GM06990 (cell line): ENCODE measurements around the gene TNFRSF4.

Source experiments
- DNase-seq: peaks from one replicate; pipeline ENCODE4 v3.0.0-alpha.2; 2011; ENCODE audit not compliant: insufficient read length; ENCODE audit errors: extremely low read depth
- H3K27me3 ChIP-seq: replicated peaks from 2 replicates; pipeline ENCODE4 v1.6.0; 2011; ENCODE audit warnings: low read length; ENCODE audit not compliant: control insufficient read depth, insufficient read depth
- H3K36me3 ChIP-seq: 2 replicates; pipeline ENCODE4 v1.5.1; 2011; ENCODE audit warnings: low read length; ENCODE audit not compliant: control insufficient read depth, insufficient read depth
- H3K4me3 ChIP-seq: replicated peaks from 2 replicates; pipeline ENCODE4 v1.5.1; 2011; ENCODE audit warnings: low read depth, mild to moderate bottlenecking, control low read depth, low read length
- TF ChIP-seq, protein P1 (sequence below): IDR thresholded peaks from 2 replicates; pipeline ENCODE4 v1.5.1; 2011; ENCODE audit warnings: low read length, control low read depth, mild to moderate bottlenecking, inconsistent platforms; ENCODE audit not compliant: insufficient read depth, poor library complexity, severe bottlenecking

The TNFRSF4 gene

DNA sequence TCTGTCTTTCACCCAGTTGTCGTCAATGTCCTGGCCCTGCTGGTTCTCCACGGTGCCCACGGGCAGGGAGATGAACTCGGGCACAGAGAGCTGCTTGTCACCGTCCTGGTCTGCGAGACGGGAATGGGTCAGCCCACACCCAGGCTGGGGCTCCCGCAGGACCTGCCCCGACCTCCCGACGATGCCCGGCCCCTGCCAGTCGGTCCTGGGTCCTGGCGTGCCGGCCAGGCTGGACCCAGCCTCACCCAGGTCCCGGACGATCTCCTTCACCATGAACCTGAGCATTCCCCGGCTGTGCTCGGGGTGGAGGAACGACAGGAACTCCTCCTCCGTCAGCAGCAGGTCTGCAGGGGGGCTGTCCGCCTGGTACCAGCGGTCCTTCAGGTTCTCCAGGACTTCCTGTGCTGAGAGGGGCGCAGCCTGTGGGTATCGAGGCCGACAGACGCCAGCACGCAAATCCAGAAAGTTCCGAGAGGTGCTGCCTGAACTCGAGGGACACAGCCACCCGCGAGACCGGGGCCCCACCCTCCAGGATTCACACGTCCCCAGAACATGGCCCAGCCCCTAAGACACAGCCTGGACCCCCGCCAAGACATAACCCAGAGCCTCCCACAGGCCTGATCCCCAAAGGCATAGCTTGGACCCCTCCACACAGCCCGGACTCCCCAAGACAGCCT is 4.7 kb upstream of the TNFRSF4 start:
- DNase-seq, result no peak
- TF ChIP-seq, protein P1, sequence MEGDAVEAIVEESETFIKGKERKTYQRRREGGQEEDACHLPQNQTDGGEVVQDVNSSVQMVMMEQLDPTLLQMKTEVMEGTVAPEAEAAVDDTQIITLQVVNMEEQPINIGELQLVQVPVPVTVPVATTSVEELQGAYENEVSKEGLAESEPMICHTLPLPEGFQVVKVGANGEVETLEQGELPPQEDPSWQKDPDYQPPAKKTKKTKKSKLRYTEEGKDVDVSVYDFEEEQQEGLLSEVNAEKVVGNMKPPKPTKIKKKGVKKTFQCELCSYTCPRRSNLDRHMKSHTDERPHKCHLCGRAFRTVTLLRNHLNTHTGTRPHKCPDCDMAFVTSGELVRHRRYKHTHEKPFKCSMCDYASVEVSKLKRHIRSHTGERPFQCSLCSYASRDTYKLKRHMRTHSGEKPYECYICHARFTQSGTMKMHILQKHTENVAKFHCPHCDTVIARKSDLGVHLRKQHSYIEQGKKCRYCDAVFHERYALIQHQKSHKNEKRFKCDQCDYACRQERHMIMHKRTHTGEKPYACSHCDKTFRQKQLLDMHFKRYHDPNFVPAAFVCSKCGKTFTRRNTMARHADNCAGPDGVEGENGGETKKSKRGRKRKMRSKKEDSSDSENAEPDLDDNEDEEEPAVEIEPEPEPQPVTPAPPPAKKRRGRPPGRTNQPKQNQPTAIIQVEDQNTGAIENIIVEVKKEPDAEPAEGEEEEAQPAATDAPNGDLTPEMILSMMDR, result no peak

DNA sequence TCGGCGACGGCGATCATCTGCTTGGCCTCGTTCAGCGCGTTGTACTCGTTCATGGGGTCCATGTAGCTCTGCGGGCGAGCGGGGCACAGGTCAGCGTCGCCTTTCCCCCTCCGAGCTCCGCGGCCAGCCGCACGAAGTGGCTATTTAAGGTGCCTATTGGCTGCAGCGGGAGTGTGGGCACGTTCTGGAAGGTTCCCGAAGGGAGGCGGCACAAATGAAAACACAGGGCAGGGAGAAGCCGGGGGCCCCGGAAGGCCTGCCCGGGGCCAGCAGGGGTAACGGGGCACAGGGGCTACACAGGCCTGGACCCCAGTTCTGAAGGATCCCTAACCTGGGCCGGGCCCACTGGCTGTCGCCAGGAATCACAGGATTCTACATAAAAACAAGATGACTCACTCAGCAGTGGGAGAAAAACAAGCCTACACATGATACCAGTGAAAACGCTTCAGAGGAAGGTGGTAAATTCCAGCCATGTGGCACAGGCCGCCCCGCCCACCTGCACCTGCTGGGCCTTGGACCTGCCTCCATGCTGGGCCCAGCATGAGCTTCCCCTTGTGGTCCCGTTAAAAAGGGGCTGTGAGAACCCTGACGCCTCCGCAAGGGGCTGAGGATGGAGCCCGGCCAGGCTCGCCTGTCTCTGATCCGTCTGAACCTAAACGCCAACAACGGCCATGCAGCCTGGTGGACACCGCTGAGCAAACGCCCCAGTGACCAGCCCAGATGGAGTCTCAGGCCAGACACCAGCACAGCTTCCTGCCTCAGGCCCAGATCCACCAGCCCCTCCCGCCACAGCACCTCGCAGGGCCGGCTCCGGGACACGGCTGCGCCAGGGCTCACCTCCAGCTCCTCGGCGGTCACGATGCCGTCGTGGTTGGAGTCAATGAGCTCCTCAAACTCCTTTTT is 3.9 kb upstream of the TNFRSF4 start:
- Histone ChIP-seq H3K27me3 (no peaks in the 10 kb centered on the region), H3K4me3 (no peak overlapping the region), H3K36me3 (peaks cover 36% of the 10 kb centered on the region)
- TF ChIP-seq, protein P1, result no peak
- no peak for DNase-seq

More for the DNA sequence above, 4.7 kb upstream of the TNFRSF4 start:
- H3K27me3 ChIP-seq, result no peaks in the 10 kb centered on the region
- peaks cover 41% of the 10 kb centered on the region for H3K36me3 ChIP-seq
- H3K4me3 ChIP-seq, result no peak overlapping the region

DNA sequence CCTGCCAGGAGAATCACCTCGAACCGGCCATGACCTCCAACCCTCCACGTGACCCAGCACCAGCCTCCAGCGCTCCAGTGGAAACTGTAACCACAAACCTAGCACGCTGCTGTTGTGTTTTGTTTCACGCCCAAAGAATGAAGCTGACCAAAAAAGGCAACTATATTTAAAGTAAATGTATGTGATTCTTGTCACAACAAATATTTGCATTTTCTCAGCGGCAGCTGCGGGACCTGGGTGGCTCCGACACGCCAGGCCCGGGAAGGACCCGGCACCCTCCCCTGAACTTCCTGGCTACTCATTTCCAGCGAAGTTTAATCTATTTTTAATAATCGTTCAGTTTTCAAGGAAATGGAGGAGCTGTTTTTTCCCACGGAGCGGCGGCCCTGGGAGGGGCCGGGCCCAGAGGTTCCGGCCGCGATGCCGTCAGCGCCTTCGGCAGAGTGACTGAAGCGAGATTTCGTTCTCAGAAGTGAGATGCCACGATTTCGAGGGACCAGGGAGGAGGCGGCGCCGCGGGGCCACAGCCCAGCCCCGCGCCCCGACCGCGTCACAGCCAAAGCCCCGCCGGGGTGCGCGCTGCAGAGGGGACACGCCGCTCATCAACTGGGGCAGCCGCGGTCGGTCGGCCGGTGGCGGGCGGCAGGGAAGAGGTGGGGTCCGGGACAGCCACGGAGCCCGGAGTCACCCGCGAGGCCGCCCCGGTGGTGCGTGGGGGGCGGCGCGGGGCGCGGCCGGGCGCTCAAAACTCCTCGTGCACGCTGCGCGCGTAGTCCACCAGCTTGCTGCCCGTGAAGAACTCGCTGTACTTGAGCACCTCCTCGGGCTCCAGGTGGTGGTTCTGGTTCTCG is 3.0 kb upstream of the TNFRSF4 start:
- no peak for DNase-seq
- no peak overlapping the region for H3K4me3 ChIP-seq
- H3K36me3 ChIP-seq, result peaks cover 32% of the 10 kb centered on the region
- no peaks in the 10 kb centered on the region for H3K27me3 ChIP-seq
- TF ChIP-seq, protein P1, result no peak

DNA sequence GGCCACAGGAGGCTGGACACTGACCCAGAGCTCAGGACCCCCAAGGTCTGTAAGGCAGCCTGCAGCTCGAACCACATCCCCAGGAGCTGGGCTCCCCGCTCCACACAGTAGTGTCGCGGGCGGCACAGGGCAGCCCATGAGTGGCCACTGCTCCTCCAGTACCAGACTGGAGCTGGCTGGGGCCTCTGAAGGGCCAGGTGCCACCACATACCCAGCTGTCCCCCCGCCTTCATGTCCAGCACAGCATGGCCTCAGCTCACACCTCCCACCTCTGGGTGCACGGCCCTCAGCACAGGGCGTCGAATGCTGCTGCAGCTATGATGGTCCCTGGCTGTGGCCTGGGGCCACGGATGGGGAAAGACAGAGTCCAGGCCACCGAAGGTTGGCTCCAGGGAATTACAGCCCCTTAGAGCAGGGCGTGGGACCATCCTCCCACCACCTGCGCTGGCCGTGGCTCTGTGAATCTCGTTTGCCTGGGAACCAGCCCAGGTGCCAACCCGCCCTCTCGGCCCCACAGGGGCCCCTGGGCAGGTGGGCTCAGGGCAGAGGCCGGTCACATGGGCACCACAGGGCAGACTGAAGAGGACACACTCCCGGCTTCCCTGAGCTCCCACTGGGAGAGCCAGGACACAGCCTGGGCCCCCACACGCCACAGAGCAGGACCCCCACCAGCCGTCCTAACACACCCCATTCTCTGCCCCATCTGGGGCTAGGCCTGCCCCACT is 2.1 kb upstream of the TNFRSF4 start:
- DNase-seq, result no peak
- H3K36me3 ChIP-seq, result peaks cover 29% of the 10 kb centered on the region
- TF ChIP-seq, protein P1, result no peak
- H3K4me3 ChIP-seq, result no peak overlapping the region
- no peaks in the 10 kb centered on the region for H3K27me3 ChIP-seq

DNA sequence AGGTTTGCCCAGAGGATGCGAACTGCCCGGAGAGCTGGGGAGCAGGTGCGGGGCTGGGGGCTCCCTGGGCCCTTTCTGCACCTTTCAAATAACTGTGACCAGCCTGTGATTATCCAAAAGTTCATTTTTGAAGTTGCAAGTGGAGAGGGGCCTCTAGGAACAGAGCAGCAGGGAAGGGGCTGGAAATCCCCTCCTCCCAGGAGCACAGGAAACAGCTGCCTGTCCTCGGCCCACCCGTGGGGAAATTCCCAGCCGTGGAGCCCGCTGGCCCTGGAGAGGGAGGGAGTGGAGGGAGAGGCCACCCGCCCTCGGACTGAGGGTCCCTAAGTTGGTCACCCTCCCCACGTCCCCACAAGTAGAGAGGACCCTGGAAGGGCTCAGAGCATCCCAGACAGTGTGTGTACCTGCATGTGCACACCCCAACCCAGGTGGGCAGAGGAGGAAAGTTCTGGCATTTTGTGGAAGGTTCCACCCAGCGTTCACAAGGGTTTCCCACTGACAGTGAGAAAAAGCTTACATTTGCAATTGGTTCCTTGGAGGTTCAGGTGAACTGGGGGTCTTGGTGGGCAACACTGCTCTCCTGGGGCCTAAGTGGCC is 1.2 kb upstream of the TNFRSF4 start:
- no peak for DNase-seq
- H3K27me3 ChIP-seq, result no peaks in the 10 kb centered on the region
- no peak overlapping the region for H3K4me3 ChIP-seq
- TF ChIP-seq, protein P1, result no peak
- H3K36me3 ChIP-seq, result peaks cover 26% of the 10 kb centered on the region
